ENCODE data around the gene TXNDC8.
"Not testable (repeated sequence)": the region's sequence is repeated elsewhere in the genome, so short reads cannot be mapped to it uniquely, and the experiment has no call there.

TXNDC8 gene

DNA sequence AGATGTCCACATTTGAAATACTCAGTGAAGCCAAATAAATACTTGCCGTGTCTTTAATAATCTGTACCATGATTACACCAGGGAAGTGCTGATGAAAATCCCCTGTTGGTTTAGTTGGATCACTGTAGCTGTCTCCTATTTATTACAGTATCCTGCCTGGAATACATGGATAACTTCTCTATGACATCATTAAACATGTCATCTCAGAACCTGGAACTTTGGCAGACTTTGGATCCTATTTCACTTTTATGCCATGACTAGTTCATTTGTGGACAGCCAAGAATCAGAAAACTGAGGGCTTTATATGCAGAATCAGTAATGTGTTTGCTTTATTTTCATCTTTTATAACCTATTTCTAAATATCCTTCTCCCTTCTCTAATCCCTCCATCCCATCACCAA is at the start of gene TXNDC8:
Gene TXNDC8 (minus strand): TSS at position 137 of the 400 bp plus-strand sequence.
- H3K4me1 ChIP-seq (ENCODE audit: control insufficient read depth, insufficient read depth, low read length): no peaks in the 10 kb centered on the region
- H3K27ac ChIP-seq (ENCODE audit: low read length): no peak within 1 kb of the TSS
- H3K9me3 ChIP-seq (ENCODE audit: control insufficient read depth in 2 of 2, low read length in 2 of 2): no peaks in the 10 kb centered on the region
- peaks cover 0 to 2% of the 10 kb centered on the region in 2 donors for H3K27me3 ChIP-seq (ENCODE audit: control insufficient read depth in 1 of 2, insufficient read depth in 2 of 2, low read length in 2 of 2)
- no peaks in the 10 kb centered on the region for H3K36me3 ChIP-seq (ENCODE audit: control insufficient read depth in 2 of 2, insufficient read depth in 2 of 2, low read length in 2 of 2)
- H3K9ac ChIP-seq (ENCODE audit: low read length in 2 of 2): no peak within 1 kb of the TSS
- H3K4me3 ChIP-seq (ENCODE audit: low read length in 2 of 2): no peak within 1 kb of the TSS

DNA sequence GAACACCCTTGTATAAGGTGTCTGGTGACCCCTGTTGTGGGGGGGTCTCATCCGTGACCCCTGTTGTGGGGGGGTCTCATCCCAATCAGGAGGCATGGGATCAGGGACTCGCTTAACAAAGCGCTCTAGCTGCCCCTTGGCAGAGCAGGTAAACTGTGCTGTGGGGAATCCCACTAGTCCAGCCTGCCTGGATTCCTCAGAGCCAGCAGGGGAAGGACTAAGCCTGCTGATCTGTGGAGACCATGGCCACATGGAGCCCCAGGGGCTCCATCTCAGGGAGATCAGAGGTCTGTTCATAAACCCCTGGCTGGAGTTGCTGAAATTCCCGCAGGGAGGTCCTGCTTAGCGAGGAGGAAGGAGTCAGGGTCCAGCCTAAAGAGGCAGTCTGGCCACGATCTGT is 45.8 kb upstream of the TXNDC8 start:
- no peak overlapping the region for H3K4me3 ChIP-seq (ENCODE audit: low read length in 2 of 2)
- no peaks in the 10 kb centered on the region for H3K4me1 ChIP-seq (ENCODE audit: control insufficient read depth, insufficient read depth, low read length)
- no peaks in the 10 kb centered on the region for H3K9me3 ChIP-seq (ENCODE audit: control insufficient read depth in 2 of 2, low read length in 2 of 2)
- H3K36me3 ChIP-seq (ENCODE audit: control insufficient read depth in 2 of 2, insufficient read depth in 2 of 2, low read length in 2 of 2): no peaks in the 10 kb centered on the region
- no peak overlapping the region for H3K9ac ChIP-seq (ENCODE audit: low read length in 2 of 2)
- H3K27me3 ChIP-seq (ENCODE audit: control insufficient read depth in 1 of 2, insufficient read depth in 2 of 2, low read length in 2 of 2): no peaks in the 10 kb centered on the region
- no peak overlapping the region for H3K27ac ChIP-seq (ENCODE audit: low read length)

DNA sequence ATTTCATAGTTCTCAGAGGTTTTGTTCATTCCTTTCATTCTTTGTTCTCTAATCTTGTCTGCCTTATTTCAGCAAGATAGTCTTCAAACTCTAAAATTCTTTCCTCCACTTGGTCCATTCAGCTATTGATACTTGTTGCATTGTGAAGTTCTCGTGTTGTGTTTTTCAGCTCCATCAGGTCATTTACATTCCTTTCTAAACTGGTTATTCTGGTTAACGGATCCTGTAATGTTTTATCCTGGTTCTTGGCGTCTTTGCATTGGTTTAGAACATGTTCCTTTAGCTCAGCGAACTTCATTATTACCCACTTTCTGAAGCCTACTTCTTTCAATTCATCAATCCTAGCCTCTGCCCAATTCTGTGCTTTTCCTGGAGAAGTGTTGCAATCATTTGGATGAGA is 45.1 kb upstream of the TXNDC8 start:
- Histone ChIP-seq H3K9me3 (ENCODE audit: control insufficient read depth in 2 of 2, low read length in 2 of 2) (no peaks in the 10 kb centered on the region), H3K4me1 (ENCODE audit: control insufficient read depth, insufficient read depth, low read length) (no peaks in the 10 kb centered on the region), H3K27ac (ENCODE audit: low read length) (no peak overlapping the region), H3K27me3 (ENCODE audit: control insufficient read depth in 1 of 2, insufficient read depth in 2 of 2, low read length in 2 of 2) (no peaks in the 10 kb centered on the region), H3K36me3 (ENCODE audit: control insufficient read depth in 2 of 2, insufficient read depth in 2 of 2, low read length in 2 of 2) (no peaks in the 10 kb centered on the region), H3K4me3 (ENCODE audit: low read length in 2 of 2) (no peak overlapping the region), H3K9ac (ENCODE audit: low read length in 2 of 2) (no peak overlapping the region)

DNA sequence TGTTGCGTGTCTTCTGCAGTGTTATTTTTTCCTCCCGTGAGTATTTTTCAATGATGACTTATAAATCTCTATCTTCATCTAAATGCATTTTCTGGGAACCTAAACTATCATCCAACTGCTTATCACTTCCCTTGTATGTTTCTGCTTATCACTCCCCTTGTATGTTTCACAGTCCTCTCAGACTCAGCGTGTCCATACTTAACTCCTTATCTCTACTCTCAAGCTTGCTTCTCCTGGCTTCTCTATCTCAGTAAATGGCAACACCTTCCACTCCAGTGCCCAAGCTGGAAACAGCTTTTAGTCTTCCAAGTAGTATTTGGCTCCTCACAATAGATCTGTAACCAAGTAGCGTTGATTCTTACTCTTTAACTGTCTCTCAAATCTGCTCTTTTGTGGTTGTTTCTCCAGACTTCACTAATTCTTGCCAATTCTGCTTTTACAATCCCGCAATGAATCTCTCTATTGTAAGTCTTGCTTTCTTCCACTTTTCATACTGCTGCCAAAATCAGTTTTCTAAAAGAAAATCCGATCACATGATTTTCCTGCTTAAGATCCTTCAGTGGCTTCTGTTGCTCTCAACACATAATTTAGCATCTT is 33.8 kb upstream of the TXNDC8 start:
- H3K9me3 ChIP-seq (ENCODE audit: control insufficient read depth in 2 of 2, low read length in 2 of 2): no peaks in the 10 kb centered on the region
- no peak overlapping the region for H3K9ac ChIP-seq (ENCODE audit: low read length in 2 of 2)
- no peaks in the 10 kb centered on the region for H3K27me3 ChIP-seq (ENCODE audit: control insufficient read depth in 1 of 2, insufficient read depth in 2 of 2, low read length in 2 of 2)
- no peak overlapping the region for H3K4me3 ChIP-seq (ENCODE audit: low read length in 2 of 2)
- no peaks in the 10 kb centered on the region for H3K4me1 ChIP-seq (ENCODE audit: control insufficient read depth, insufficient read depth, low read length)
- H3K27ac ChIP-seq (ENCODE audit: low read length): no peak overlapping the region
- no peaks in the 10 kb centered on the region for H3K36me3 ChIP-seq (ENCODE audit: control insufficient read depth in 2 of 2, insufficient read depth in 2 of 2, low read length in 2 of 2)

DNA sequence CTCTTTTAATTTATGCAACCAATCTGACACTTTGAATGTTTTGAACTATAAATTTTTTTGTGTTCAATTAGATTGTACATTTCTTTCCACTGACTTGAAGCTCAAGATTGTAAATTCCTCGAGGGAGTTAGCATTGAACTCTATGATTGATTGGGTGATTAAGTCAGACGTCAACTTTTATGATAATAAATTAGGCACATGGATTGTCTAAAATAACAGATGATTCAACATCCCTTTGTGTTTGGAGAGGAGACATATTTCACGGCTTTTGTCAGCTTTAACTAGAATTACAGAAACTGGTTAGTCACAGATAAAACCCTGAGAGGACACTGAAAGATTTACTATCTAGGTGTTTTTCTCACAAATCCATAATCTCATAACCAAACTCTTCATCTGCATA is 32.7 kb upstream of the TXNDC8 start:
- Histone ChIP-seq H3K36me3 (ENCODE audit: control insufficient read depth in 2 of 2, insufficient read depth in 2 of 2, low read length in 2 of 2) (no peaks in the 10 kb centered on the region), H3K4me1 (ENCODE audit: control insufficient read depth, insufficient read depth, low read length) (no peaks in the 10 kb centered on the region), H3K4me3 (ENCODE audit: low read length in 2 of 2) (no peak overlapping the region), H3K9me3 (ENCODE audit: control insufficient read depth in 2 of 2, low read length in 2 of 2) (no peaks in the 10 kb centered on the region), H3K27ac (ENCODE audit: low read length) (no peak overlapping the region), H3K27me3 (ENCODE audit: control insufficient read depth in 1 of 2, insufficient read depth in 2 of 2, low read length in 2 of 2) (no peaks in the 10 kb centered on the region), H3K9ac (ENCODE audit: low read length in 2 of 2) (no peak overlapping the region)

DNA sequence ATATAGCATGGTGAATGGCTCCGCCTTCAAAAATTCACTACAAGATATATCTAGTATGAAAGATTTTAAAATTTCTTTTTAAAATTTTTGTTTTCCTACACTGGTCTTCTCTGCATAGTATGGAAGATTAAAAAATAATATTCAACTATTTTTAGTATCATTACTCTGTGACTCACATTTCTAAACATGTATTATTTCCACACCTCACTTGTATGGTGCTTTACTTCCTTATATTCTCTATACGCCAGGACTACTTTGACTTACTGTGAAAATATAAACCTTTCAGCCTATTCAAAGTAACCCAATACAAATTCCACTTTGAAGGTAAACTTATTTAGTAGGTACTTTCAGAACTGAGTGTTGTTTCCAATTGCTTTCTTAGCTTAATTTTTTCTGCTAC is 26.8 kb upstream of the TXNDC8 start:
- H3K9me3 ChIP-seq (ENCODE audit: control insufficient read depth in 2 of 2, low read length in 2 of 2): no peaks in the 10 kb centered on the region
- H3K27me3 ChIP-seq (ENCODE audit: control insufficient read depth in 1 of 2, insufficient read depth in 2 of 2, low read length in 2 of 2): no peaks in the 10 kb centered on the region
- H3K4me3 ChIP-seq (ENCODE audit: low read length in 2 of 2): no peak overlapping the region
- no peak overlapping the region for H3K9ac ChIP-seq (ENCODE audit: low read length in 2 of 2)
- no peak overlapping the region for H3K27ac ChIP-seq (ENCODE audit: low read length)
- no peaks in the 10 kb centered on the region for H3K36me3 ChIP-seq (ENCODE audit: control insufficient read depth in 2 of 2, insufficient read depth in 2 of 2, low read length in 2 of 2)
- H3K4me1 ChIP-seq (ENCODE audit: control insufficient read depth, insufficient read depth, low read length): no peaks in the 10 kb centered on the region

DNA sequence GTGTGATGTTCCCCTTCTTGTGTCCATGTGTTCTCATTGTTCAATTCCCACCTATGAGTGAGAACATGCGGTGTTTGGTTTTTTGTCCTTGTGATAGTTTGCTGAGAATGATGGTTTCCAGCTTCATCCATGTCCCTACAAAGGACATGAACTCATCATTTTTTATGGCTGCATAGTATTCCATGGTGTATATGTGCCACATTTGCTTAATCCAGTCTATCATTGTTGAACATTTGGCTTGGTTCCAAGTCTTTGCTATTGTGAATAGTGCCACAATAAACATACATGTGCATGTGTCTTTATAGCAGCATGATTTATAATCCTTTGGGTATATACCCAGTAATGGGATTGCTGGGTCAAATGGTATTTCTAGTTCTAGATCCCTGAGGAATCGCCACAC is 21.3 kb upstream of the TXNDC8 start:
- not testable (repeated sequence) for H3K36me3 ChIP-seq (ENCODE audit: control insufficient read depth in 2 of 2, insufficient read depth in 2 of 2, low read length in 2 of 2)

DNA sequence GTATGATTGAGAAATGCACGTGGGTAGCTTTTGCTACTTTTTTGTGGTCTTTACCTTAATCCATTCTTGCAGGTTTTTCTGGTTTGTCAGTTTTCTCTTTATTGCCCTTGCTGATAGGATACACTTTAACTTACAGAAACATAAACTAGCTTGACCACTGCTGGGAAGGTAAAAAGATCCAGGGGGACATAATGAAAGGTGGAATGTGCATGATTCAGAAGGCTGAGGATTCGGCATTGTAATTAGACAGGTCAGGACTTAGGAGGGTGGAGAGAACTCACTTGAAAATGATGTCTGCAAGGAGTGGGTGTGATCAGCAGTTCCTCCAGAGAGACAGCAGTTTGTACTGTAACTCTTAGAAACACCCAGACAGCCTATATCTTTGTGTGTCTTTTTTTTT is 19.8 kb upstream of the TXNDC8 start:
- Histone ChIP-seq H3K36me3 (ENCODE audit: control insufficient read depth in 2 of 2, insufficient read depth in 2 of 2, low read length in 2 of 2) (no peaks in the 10 kb centered on the region), H3K9ac (ENCODE audit: low read length in 2 of 2) (no peak overlapping the region), H3K27me3 (ENCODE audit: control insufficient read depth in 1 of 2, insufficient read depth in 2 of 2, low read length in 2 of 2) (no peaks in the 10 kb centered on the region), H3K4me3 (ENCODE audit: low read length in 2 of 2) (no peak overlapping the region), H3K4me1 (ENCODE audit: control insufficient read depth, insufficient read depth, low read length) (no peaks in the 10 kb centered on the region), H3K27ac (ENCODE audit: low read length) (no peak overlapping the region), H3K9me3 (ENCODE audit: control insufficient read depth in 2 of 2, low read length in 2 of 2) (no peaks in the 10 kb centered on the region)

More for the DNA sequence above, 21.3 kb upstream of the TXNDC8 start:
- H3K27ac ChIP-seq (ENCODE audit: low read length); H3K4me1 ChIP-seq (ENCODE audit: control insufficient read depth, insufficient read depth, low read length); H3K4me3 ChIP-seq (ENCODE audit: low read length in 2 of 2); H3K9me3 ChIP-seq (ENCODE audit: control insufficient read depth in 2 of 2, low read length in 2 of 2); H3K27me3 ChIP-seq (ENCODE audit: control insufficient read depth in 1 of 2, insufficient read depth in 2 of 2, low read length in 2 of 2); H3K9ac ChIP-seq (ENCODE audit: low read length in 2 of 2): not testable (repeated sequence)

DNA sequence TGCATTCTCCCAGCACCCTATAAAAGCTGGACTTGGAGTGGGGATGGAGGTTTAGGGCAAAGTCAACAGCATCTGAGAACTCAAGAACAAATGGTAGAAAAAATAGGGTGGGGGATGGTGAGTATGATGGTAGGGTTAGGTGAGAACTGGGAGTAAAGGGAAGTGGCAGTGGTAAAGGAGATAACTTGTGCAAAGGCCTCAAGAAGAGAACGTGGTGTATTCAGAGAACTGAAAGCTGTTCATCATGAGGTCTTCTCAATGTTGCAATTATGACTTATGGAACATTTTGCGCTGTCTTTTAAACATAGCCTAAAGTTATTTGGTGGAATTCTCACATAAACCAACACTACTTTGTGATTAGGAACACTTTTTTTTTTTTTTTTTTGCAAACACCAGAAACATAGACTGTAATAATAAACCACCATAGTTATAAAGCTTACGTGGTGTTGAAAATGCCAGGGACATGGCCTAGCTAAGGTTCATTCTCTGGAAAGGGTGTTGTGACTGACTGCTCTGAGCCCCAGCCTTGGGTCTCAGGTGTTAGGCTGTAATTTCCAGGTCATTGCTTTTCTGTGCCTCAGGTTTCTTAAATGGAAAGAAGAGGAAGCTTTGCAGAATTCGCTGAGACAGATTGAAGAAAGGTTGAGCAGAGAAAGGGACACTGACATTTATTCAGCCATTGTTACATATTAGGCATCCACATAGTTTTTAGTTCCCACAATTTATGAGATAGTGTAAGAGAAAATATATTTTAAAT is 19.2 kb upstream of the TXNDC8 start:
- no peaks in the 10 kb centered on the region for H3K27me3 ChIP-seq (ENCODE audit: control insufficient read depth in 1 of 2, insufficient read depth in 2 of 2, low read length in 2 of 2)
- H3K4me1 ChIP-seq (ENCODE audit: control insufficient read depth, insufficient read depth, low read length): no peaks in the 10 kb centered on the region
- no peaks in the 10 kb centered on the region for H3K36me3 ChIP-seq (ENCODE audit: control insufficient read depth in 2 of 2, insufficient read depth in 2 of 2, low read length in 2 of 2)
- no peaks in the 10 kb centered on the region for H3K9me3 ChIP-seq (ENCODE audit: control insufficient read depth in 2 of 2, low read length in 2 of 2)
- H3K4me3 ChIP-seq (ENCODE audit: low read length in 2 of 2): no peak overlapping the region
- H3K27ac ChIP-seq (ENCODE audit: low read length): no peak overlapping the region
- no peak overlapping the region for H3K9ac ChIP-seq (ENCODE audit: low read length in 2 of 2)

DNA sequence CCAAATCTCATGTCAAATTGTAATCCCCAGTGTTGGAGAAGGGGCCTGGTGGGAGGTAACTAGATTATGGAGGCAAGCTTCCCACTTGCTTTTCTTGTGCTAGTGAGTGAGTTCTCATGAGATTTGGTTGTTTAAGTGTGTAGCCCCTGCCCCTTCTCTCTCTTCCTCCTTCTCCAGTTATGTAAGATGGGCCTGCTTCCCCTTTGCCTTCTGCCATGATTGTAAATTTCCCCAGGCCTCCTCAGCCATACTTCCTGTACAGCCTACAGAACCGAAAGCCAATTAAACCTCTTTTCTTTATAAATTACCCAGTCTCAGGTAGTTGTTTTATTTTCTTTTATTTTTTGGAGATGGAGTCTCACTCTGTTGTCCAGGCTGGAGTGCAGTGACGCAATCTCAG is 18.2 kb upstream of the TXNDC8 start:
- Histone ChIP-seq H3K36me3 (ENCODE audit: control insufficient read depth in 2 of 2, insufficient read depth in 2 of 2, low read length in 2 of 2) (no peaks in the 10 kb centered on the region), H3K4me3 (ENCODE audit: low read length in 2 of 2) (no peak overlapping the region), H3K27me3 (ENCODE audit: control insufficient read depth in 1 of 2, insufficient read depth in 2 of 2, low read length in 2 of 2) (no peaks in the 10 kb centered on the region), H3K9me3 (ENCODE audit: control insufficient read depth in 2 of 2, low read length in 2 of 2) (no peaks in the 10 kb centered on the region), H3K27ac (ENCODE audit: low read length) (no peak overlapping the region), H3K9ac (ENCODE audit: low read length in 2 of 2) (no peak overlapping the region), H3K4me1 (ENCODE audit: control insufficient read depth, insufficient read depth, low read length) (no peaks in the 10 kb centered on the region)

DNA sequence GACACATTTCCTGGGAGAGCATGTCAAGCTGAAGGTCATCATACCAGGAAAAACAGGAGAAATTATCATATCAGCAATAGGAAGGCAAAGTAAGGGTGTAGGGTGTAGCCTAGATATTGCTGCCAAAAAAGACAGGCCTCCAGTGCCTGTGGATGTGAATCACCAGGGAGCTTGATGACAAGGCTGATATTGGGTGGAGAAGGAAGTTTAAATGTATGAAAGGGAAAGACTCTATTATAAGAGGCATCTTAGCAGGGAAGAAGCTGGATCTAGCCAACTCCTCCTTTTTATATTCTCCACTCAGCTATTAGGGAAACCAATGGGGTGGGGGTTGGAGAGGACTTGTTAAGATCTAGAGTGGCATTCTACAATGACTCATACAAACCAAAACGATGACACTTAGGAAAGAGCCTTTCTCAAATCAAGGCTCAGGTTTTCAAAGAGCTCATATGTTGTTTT is 13.4 kb upstream of the TXNDC8 start:
- no peaks in the 10 kb centered on the region for H3K36me3 ChIP-seq (ENCODE audit: control insufficient read depth in 2 of 2, insufficient read depth in 2 of 2, low read length in 2 of 2)
- H3K4me3 ChIP-seq (ENCODE audit: low read length in 2 of 2): no peak overlapping the region
- H3K27ac ChIP-seq (ENCODE audit: low read length): no peak overlapping the region
- no peak overlapping the region for H3K9ac ChIP-seq (ENCODE audit: low read length in 2 of 2)
- no peaks in the 10 kb centered on the region for H3K9me3 ChIP-seq (ENCODE audit: control insufficient read depth in 2 of 2, low read length in 2 of 2)
- no peaks in the 10 kb centered on the region for H3K4me1 ChIP-seq (ENCODE audit: control insufficient read depth, insufficient read depth, low read length)
- no peaks in the 10 kb centered on the region for H3K27me3 ChIP-seq (ENCODE audit: control insufficient read depth in 1 of 2, insufficient read depth in 2 of 2, low read length in 2 of 2)

All from stomach smooth muscle (tissue), 2 donors.